Mesothelial cell of epicardium (in vitro differentiated cells): ENCODE results near the gene UBALD1. TPM values are rescaled to one million over a fixed set of nuclear protein-coding genes. Genes with fewer than 3 reads are reported as not detected.

ENCODE experiments used
- DNase-seq, 2 experiments: peaks; one replicate each; pipeline ENCODE4 v3.0.0; 2021; ENCODE audit warnings: low spot score in 2 of 2; ENCODE audit not compliant: unreplicated experiment in 2 of 2
- H3K27ac Mint-ChIP-seq: 2 replicates; pipeline ENCODE4 v1.8.0; 2021; ENCODE audit warnings: mixed read lengths
- H3K27me3 Mint-ChIP-seq: 2 replicates; pipeline ENCODE4 v1.8.0; 2021; ENCODE audit warnings: low read depth, mixed read lengths
- H3K36me3 Mint-ChIP-seq: 2 replicates; pipeline ENCODE4 v1.8.0; 2021; ENCODE audit warnings: mixed read lengths
- H3K4me1 Mint-ChIP-seq: 2 replicates; pipeline ENCODE4 v1.8.0; 2021; ENCODE audit warnings: mixed read lengths
- H3K4me3 Mint-ChIP-seq: 2 replicates; pipeline ENCODE4 v1.8.0; 2021; ENCODE audit warnings: mild to moderate bottlenecking, moderate library complexity, mixed read lengths
- H3K9me3 Mint-ChIP-seq: 2 replicates; pipeline ENCODE4 v1.8.0; 2021; ENCODE audit warnings: mixed read lengths
- CTCF ChIP-seq: fragments of 200-600 bp; sonication (generic); IDR thresholded peaks from one replicate; pipeline ENCODE4 v1.5.0; 2021; ENCODE audit warnings: antibody characterized with exemption; ENCODE audit not compliant: unreplicated experiment
- total RNA-seq: library from RNA; stranded (reverse); gene quantifications from 3 replicates; pipeline ENCODE4 v1.2.1, GENCODE V29; 2021

Gene UBALD1
- total RNA-seq, 1 donor from 2014 or later = 59.3 TPM

- no peak overlapping the region for H3K4me3 Mint-ChIP-seq
- no peaks in the 10 kb centered on the region for H3K9me3 Mint-ChIP-seq
- H3K27me3 Mint-ChIP-seq = no peaks in the 10 kb centered on the region
- no peak for TF ChIP-seq CTCF
- DNase-seq = no peak
- no peaks in the 10 kb centered on the region for H3K4me1 Mint-ChIP-seq
- H3K27ac Mint-ChIP-seq = no peak overlapping the region
- H3K36me3 Mint-ChIP-seq = peaks cover 16% of the 10 kb centered on the region
These were observed 45.0 kb upstream of the UBALD1 start for GRCh38 chr16:4659363-4660353.

- Mint-ChIP-seq H3K4me3 (no peak overlapping the region), H3K4me1 (no peaks in the 10 kb centered on the region), H3K9me3 (no peaks in the 10 kb centered on the region), H3K27ac (no peak overlapping the region), H3K36me3 (peaks cover 17% of the 10 kb centered on the region), H3K27me3 (no peaks in the 10 kb centered on the region)
- DNase-seq = no peak
- TF ChIP-seq CTCF = no peak
These were observed 42.3 kb upstream of the UBALD1 start for GRCh38 chr16:4656695-4657686.

GRCh38 chr16:4656221-4656620, 41.5 kb upstream of the UBALD1 start:
- Mint-ChIP-seq H3K4me3 (no peak overlapping the region), H3K36me3 (peaks cover 17% of the 10 kb centered on the region), H3K27ac (no peak overlapping the region), H3K27me3 (no peaks in the 10 kb centered on the region), H3K4me1 (no peaks in the 10 kb centered on the region), H3K9me3 (no peaks in the 10 kb centered on the region)
- no peak for DNase-seq
- TF ChIP-seq CTCF = no peak

GRCh38 chr16:4655801-4656200, 41.1 kb upstream of the UBALD1 start:
- Mint-ChIP-seq H3K4me1 (no peaks in the 10 kb centered on the region), H3K9me3 (no peaks in the 10 kb centered on the region), H3K27ac (no peak overlapping the region), H3K36me3 (peaks cover 18% of the 10 kb centered on the region), H3K4me3 (no peak overlapping the region), H3K27me3 (no peaks in the 10 kb centered on the region)
- TF ChIP-seq CTCF = no peak
- DNase-seq = no peak

- TF ChIP-seq CTCF = no peak
- Mint-ChIP-seq H3K4me3 (no peak overlapping the region), H3K9me3 (no peaks in the 10 kb centered on the region), H3K27ac (no peak overlapping the region), H3K4me1 (no peaks in the 10 kb centered on the region), H3K36me3 (peaks cover 23% of the 10 kb centered on the region), H3K27me3 (no peaks in the 10 kb centered on the region)
- no peak for DNase-seq
These were observed 40.4 kb upstream of the UBALD1 start for GRCh38 chr16:4654964-4655590.
